ENCODE results near the gene CCDC13. TPM values are rescaled to one million over a fixed set of nuclear protein-coding genes. Genes with fewer than 3 reads are reported as not detected.

The CCDC13 gene
- total and polyA plus RNA-seq, 2 of the 13 experiments (the other 11 are each of a cell fraction or from before 2014, with no cell fraction given), result 0.22 to 0.51 TPM

DNA sequence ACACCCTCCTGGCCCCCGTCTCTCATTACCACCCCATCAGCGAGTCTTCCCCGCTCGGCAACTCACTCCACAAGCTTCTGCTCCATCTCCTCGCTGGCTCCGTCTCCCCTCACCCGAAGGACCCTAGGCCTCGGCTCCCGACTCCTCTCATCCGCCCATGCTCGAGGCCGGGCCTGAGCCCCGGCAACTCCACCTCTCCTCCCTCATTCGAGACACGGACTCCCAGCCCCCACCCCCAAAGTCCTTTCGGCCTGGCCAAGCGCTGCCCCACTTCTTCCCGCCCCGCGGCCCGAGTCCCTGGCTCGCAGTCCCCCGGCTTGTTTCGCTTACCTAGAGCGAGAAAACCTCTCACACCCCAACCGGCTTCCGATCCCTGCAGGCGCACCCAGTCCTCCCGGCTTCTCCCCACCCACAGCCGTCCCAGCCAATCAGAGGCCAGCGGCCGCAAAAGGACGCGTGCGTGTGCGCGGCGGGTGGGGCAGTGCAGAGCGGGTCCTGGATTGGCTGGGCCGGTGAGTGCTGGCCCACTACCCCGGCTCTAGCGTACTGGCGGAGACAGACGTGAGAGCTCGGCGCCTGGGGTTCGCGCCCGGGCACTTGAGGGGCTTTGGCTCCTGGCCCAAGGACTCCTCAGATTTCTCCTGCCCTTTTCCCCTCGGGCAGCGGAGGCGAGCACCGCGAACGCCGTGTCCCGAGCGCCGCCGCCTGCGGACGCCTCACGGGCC lies 31.2 kb upstream of the CCDC13 start, which contains the start of gene HIGD1A:
Gene HIGD1A (minus strand): TSS at position 385 of the 725 bp plus-strand sequence. CDS start 10,237 bp downstream, outside the sequence.
- ATAC-seq (peak; percentile 98), DNase-seq (ENCODE audit: low spot score) (peak; percentile 91), FAIRE-seq (peak; percentile 56)
- Histone ChIP-seq H2AFZ (ENCODE audit: low read length) (no peak within 1 kb of the TSS), H3K4me3 (replicated peaks in 1 of 3; ENCODE audit: insufficient read depth in 1 of 3, low read depth in 2 of 3, low read length in 3 of 3) (peak within 1 kb of the TSS; percentile 87 to 98 (median 92)), H4K20me1 (ENCODE audit: insufficient read depth, low read length) (0 out of 2 replicates have a peak, but pooled peaks cover 3% of the 10 kb centered on the region), H3K27me3 (ENCODE audit: control insufficient read depth in 1 of 2, insufficient read depth in 2 of 2, low read length in 2 of 2) (no peaks in the 10 kb centered on the region; a peak in 1 of 5 replicates), H3K4me2 (ENCODE audit: low read depth, low read length) (peak within 1 kb of the TSS; percentile 92), H3K9me3 (ENCODE audit: low read length) (no peaks in the 10 kb centered on the region), H3K79me2 (ENCODE audit: insufficient read depth, low read length) (peaks cover 48% of the 10 kb centered on the region), H3K9ac (ENCODE audit: insufficient read depth, low read depth, low read length) (peak within 1 kb of the TSS; percentile 97), H3K36me3 (replicated peaks in 1 of 2; ENCODE audit: control insufficient read depth in 1 of 2, insufficient read depth in 2 of 2, low read length in 2 of 2) (peaks cover 0 to 10% of the 10 kb centered on the region in 2 experiments; a peak in 1 of 5 replicates), H3K4me1 (ENCODE audit: insufficient read depth, low read length) (peaks cover 66% of the 10 kb centered on the region), H3K27ac (ENCODE audit: extremely low read length, insufficient read depth, low read length) (peak within 1 kb of the TSS; percentile 93)
- BruUV-seq (replicated peaks), result no TSS peak
- in situ Hi-C loops (cut with HindIII; ENCODE audit: extremely low pct_ligation_motif_present, low pct_unique_long_range_greater_than_20kb), result no loop called here
- intact Hi-C loops (cut with micrococcal nuclease; ENCODE audit: unreplicated experiment), result loop anchor here (1.0 kb wide), 1 partner anchor 51 kb away; no protein-coding TSS in a partner anchor
- ChIA-PET CTCF (ENCODE audit: low intra/inter-chr PET ratio, low total read pairs) (no interaction called here), POLR2A (interaction anchor here (0.8 to 5.0 kb wide), 32 partner anchors 9 to 214 kb away, joined by 3 to 105 read pairs (median 8); partner anchors contain the start of genes CYP8B1, NKTR and SS18L2)
- 2% methylated on average over 29 of the region's 63 CpGs for WGBS (ENCODE audit: low lambda C conversion rate)
- no peak for TF ChIP-seq ZSCAN30 (CRISPR knock-in tag; IDR thresholded peaks at IDR 0.05)
- TF ChIP-seq SMAD9 (CRISPR knock-in tag; IDR thresholded peaks at IDR 0.05), result no peak; the same call in 1 of the 2 replicates
- TF ChIP-seq HMG20B (CRISPR knock-in tag; conservative IDR thresholded peaks at IDR 0.05), result no peak
- TF ChIP-seq JUND (CRISPR knock-in tag; IDR thresholded peaks at IDR 0.05), result no peak
- 0 out of 2 replicates have a peak, but pooled peaks have one; percentile 57 for TF ChIP-seq ZMAT3 (CRISPR knock-in tag; conservative IDR thresholded peaks at IDR 0.05)
- peak; percentile 63; the same call in 1 of the 2 replicates for TF ChIP-seq CCDC6 (CRISPR knock-in tag; IDR thresholded peaks at IDR 0.05)
- no peak for TF ChIP-seq PRPF4 (IDR thresholded peaks at IDR 0.05; ENCODE audit: low read depth, low read length, poor library complexity, severe bottlenecking)
- no peak for TF ChIP-seq ZNF354B (CRISPR knock-in tag; IDR thresholded peaks at IDR 0.05)
- TF ChIP-seq CENPT (CRISPR knock-in tag; IDR thresholded peaks at IDR 0.05; ENCODE audit: low read depth), result no peak
- peak; percentile 42; the same call in 1 of the 2 replicates for TF ChIP-seq ZNF563 (CRISPR knock-in tag; IDR thresholded peaks at IDR 0.05)
- TF ChIP-seq ZNF430 (CRISPR knock-in tag; IDR thresholded peaks at IDR 0.05), result peak; percentile 92; the same call in 1 of the 2 replicates
- no peak for TF ChIP-seq ZNF737 (CRISPR knock-in tag; IDR thresholded peaks at IDR 0.05; ENCODE audit: borderline replicate concordance)
- no peak for TF ChIP-seq CREBL2 (CRISPR knock-in tag; IDR thresholded peaks at IDR 0.05; ENCODE audit: borderline replicate concordance)
- no peak for TF ChIP-seq ZNF256 (CRISPR knock-in tag; conservative IDR thresholded peaks at IDR 0.05)
- no peak for TF ChIP-seq SRSF4 (IDR thresholded peaks at IDR 0.05; ENCODE audit: low read depth, low read length, poor library complexity, severe bottlenecking)
- peak; percentile 95 for TF ChIP-seq NFYB (CRISPR knock-in tag; IDR thresholded peaks at IDR 0.05)
- peak; percentile 52 for TF ChIP-seq PRDM15 (CRISPR knock-in tag; IDR thresholded peaks at IDR 0.05)
- 0 out of 2 replicates have a peak, but pooled peaks have one; percentile 17 for TF ChIP-seq TOPORS (CRISPR knock-in tag; IDR thresholded peaks at IDR 0.05)
- TF ChIP-seq PPARG (CRISPR knock-in tag; conservative IDR thresholded peaks at IDR 0.05), result no peak; the same call in 1 of the 2 replicates
- TF ChIP-seq ZNF530 (CRISPR knock-in tag; IDR thresholded peaks at IDR 0.05; ENCODE audit: low read depth), result no peak

Data from HepG2 (cell line).